CD4-positive, alpha-beta T cell (primary cell): ENCODE measurements around the gene LUM. TPM values are rescaled to one million over a fixed set of nuclear protein-coding genes. Genes with fewer than 3 reads are reported as not detected.

Source experiments
- ATAC-seq: fragments of 200-7000 bp; cut with Tn5 transposase; one replicate; pipeline ENCODE4 v1.10.0; 2022; ENCODE audit warnings: mild to moderate bottlenecking; ENCODE audit not compliant: poor library complexity
- CTCF ChIA-PET: fragments of 350-600 bp; sonication (Branson Sonifier 250); formaldehyde crosslinking; loops from one replicate; lab custom pipeline; 2021; ENCODE audit warnings: antibody characterized with exemption, inconsistent platforms; lab: Charles Lee
- POLR2A ChIA-PET: fragments of 350-600 bp; sonication (Branson Sonifier 250); formaldehyde crosslinking; loops from one replicate; lab custom pipeline; 2021; ENCODE audit warnings: antibody characterized with exemption, inconsistent platforms; lab: Charles Lee
- DNase-seq, 14 experiments: peaks; one replicate each; pipeline ENCODE4 v3.0.0-alpha.2; 2013 to 2020; ENCODE audit warnings: mixed read lengths in 2 of 14
- H3K27ac ChIP-seq, 2 donors: one replicate each; pipeline versions ENCODE4 v1.5.1 to v1.7.0; 2013; ENCODE audit warnings: low read length in 2 of 2, low read depth in 1 of 2, mild to moderate bottlenecking in 1 of 2
- H3K27me3 ChIP-seq, 2 experiments: 1 replicate in 1 of 2; 2 replicates in 1 of 2; pipeline versions ENCODE4 v1.6.1 to v1.7.0; 2013; ENCODE audit warnings: low read length in 2 of 2, control low read depth in 1 of 2, mild to moderate bottlenecking in 1 of 2, moderate library complexity in 1 of 2; ENCODE audit not compliant: insufficient read depth in 2 of 2, control insufficient read depth in 1 of 2
- H3K36me3 ChIP-seq: one replicate; pipeline ENCODE4 v1.6.1; 2013; ENCODE audit warnings: low read length, control low read depth; ENCODE audit not compliant: insufficient read depth
- H3K4me1 ChIP-seq: one replicate; pipeline ENCODE4 v1.6.1; 2013; ENCODE audit warnings: low read length, control low read depth; ENCODE audit not compliant: insufficient read depth
- H3K4me3 ChIP-seq: one replicate; pipeline ENCODE4 v1.5.1; 2013; ENCODE audit warnings: mild to moderate bottlenecking, low read length, moderate library complexity
- H3K9me3 ChIP-seq, 2 experiments: 1 replicate in 1 of 2; 2 replicates in 1 of 2; pipeline versions ENCODE4 v1.6.1 to v1.7.0; 2013; ENCODE audit warnings: low read length in 2 of 2, mild to moderate bottlenecking in 2 of 2, control low read depth in 1 of 2, moderate library complexity in 1 of 2; ENCODE audit not compliant: control insufficient read depth in 1 of 2, insufficient read depth in 1 of 2
- H3K27ac Mint-ChIP-seq: one replicate; pipeline ENCODE4 v1.8.0; 2020; ENCODE audit warnings: mixed read lengths
- H3K27me3 Mint-ChIP-seq: one replicate; pipeline ENCODE4 v1.8.0; 2021; ENCODE audit warnings: mixed read lengths
- H3K36me3 Mint-ChIP-seq: one replicate; pipeline ENCODE4 v1.8.0; 2021; ENCODE audit warnings: low read depth, mixed read lengths
- H3K4me1 Mint-ChIP-seq: one replicate; pipeline ENCODE4 v1.8.0; 2021; ENCODE audit warnings: low read depth, mixed read lengths
- H3K4me3 Mint-ChIP-seq: one replicate; pipeline ENCODE4 v1.8.0; 2020; ENCODE audit warnings: mild to moderate bottlenecking, mixed read lengths
- H3K9me3 Mint-ChIP-seq: one replicate; pipeline ENCODE4 v1.8.0; 2020; ENCODE audit warnings: mixed read lengths
- CTCF ChIP-seq: fragments of 200-600 bp; IDR thresholded peaks from one replicate; pipeline ENCODE4 v1.8.0; 2022; ENCODE audit warnings: antibody characterized with exemption, mild to moderate bottlenecking
- intact Hi-C, 2 experiments: fragments of 100-400 bp; cut with DNase I in 1 of 2; cut with micrococcal nuclease in 1 of 2; formaldehyde crosslinking; loops; one replicate each; pipeline versions ENCODE4 v1.15.1 to v1.9.0; 2023 to 2025; cut with DNase I, micrococcal nuclease
- total RNA-seq, 174 experiments: library from RNA in 2 of 174; stranded (reverse) in 2 of 174; gene quantifications; one replicate each; pipeline ENCODE4 v1.2.3 and lab custom pipeline; 2021 to 2026

The LUM gene
- total RNA-seq, 2 experiments from 2014 or later, result not detected

DNA sequence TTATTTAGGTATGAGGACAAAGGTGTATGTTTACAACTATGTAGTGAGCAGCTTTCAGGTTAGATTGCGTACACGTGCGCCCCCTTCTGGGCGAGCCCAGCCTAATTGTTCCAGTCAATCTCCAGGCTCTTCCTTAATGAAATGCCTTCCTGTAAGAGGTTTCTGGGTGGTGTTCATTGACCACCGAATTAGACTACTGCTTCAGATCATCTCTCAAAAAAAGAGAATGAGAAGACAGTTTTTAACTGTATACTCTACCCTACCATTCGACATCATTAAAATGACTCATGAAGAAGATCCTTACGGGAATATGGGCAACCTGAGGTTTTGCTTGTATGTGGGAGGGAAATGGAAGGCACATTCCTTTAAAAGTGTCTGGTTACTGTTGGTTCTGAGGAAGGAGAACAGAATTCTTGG is 2.1 kb downstream of the LUM start:
- ChIA-PET CTCF (no interaction called here), POLR2A (no interaction called here)
- TF ChIP-seq CTCF, result peak; percentile 22
- no peaks in the 10 kb centered on the region for H3K4me1 Mint-ChIP-seq
- no peaks in the 10 kb centered on the region for H3K9me3 ChIP-seq
- H3K4me3 Mint-ChIP-seq, result no peak overlapping the region
- no peaks in the 10 kb centered on the region for H3K36me3 Mint-ChIP-seq
- no peaks in the 10 kb centered on the region for H3K9me3 Mint-ChIP-seq
- H3K4me3 ChIP-seq, result no peak overlapping the region
- no peaks in the 10 kb centered on the region for H3K4me1 ChIP-seq
- ATAC-seq (no peak), DNase-seq (peak in 11 of 14 experiments; percentile 0 to 38 (median 8))
- H3K27me3 Mint-ChIP-seq, result no peaks in the 10 kb centered on the region
- intact Hi-C loops, result no loop called here
- no peak overlapping the region for H3K27ac ChIP-seq
- H3K36me3 ChIP-seq, result no peaks in the 10 kb centered on the region
- H3K27ac Mint-ChIP-seq, result no peak overlapping the region
- no peaks in the 10 kb centered on the region for H3K27me3 ChIP-seq

DNA sequence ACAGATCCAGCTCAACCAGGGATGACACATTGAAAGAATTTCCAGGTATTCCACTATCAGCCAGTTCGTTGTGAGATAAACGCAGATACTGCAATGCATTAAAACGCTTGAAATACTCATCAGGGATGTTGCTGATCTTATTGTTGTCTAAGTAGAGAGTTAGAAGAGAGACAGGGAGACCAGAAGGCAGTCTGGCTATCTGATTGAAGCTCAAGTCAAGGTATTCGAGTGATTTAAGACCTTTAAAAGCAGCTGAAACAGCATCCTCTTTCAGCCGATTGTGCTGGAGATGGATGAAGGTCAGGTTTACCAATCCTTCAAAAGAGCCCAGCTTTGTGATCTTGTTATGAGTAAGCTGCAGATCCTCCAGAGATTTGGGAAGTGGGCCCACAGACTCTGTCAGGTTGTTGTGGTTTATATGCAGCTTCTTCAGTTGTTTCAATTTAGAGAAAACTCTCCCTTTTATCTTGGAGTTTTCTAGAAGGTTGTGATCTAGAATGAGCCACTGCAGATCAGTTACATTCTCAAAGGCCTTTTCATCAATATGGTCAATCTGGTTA is 3.0 kb downstream of the LUM start:
- Mint-ChIP-seq H3K27me3 (no peaks in the 10 kb centered on the region), H3K4me1 (no peaks in the 10 kb centered on the region), H3K27ac (no peak overlapping the region), H3K36me3 (no peaks in the 10 kb centered on the region), H3K4me3 (no peak overlapping the region), H3K9me3 (no peaks in the 10 kb centered on the region)
- CTCF ChIA-PET, result no interaction called here
- H3K27ac ChIP-seq, result no peak overlapping the region
- ATAC-seq (no peak), DNase-seq (no peak)
- POLR2A ChIA-PET, result no interaction called here
- intact Hi-C loops, result no loop called here
- no peaks in the 10 kb centered on the region for H3K9me3 ChIP-seq
- no peaks in the 10 kb centered on the region for H3K36me3 ChIP-seq
- TF ChIP-seq CTCF, result no peak
- H3K4me1 ChIP-seq, result no peaks in the 10 kb centered on the region
- H3K4me3 ChIP-seq, result no peak overlapping the region
- H3K27me3 ChIP-seq, result no peaks in the 10 kb centered on the region

- intact Hi-C loops, result no loop called here
- DNase-seq (no peak), ATAC-seq (no peak)
- Histone ChIP-seq H3K9me3 (no peaks in the 10 kb centered on the region), H3K4me1 (no peaks in the 10 kb centered on the region), H3K4me3 (no peak overlapping the region), H3K27ac (no peak overlapping the region), H3K27me3 (no peaks in the 10 kb centered on the region), H3K36me3 (no peaks in the 10 kb centered on the region)
- POLR2A ChIA-PET, result no interaction called here
- Mint-ChIP-seq H3K36me3 (no peaks in the 10 kb centered on the region), H3K9me3 (no peaks in the 10 kb centered on the region), H3K4me3 (no peak overlapping the region), H3K4me1 (no peaks in the 10 kb centered on the region), H3K27me3 (no peaks in the 10 kb centered on the region), H3K27ac (no peak overlapping the region)
- no peak for TF ChIP-seq CTCF
- CTCF ChIA-PET, result no interaction called here
Measured at GRCh38 chr12:91106283-91106682, 5.0 kb downstream of the LUM start.
